ENCODE data around the gene FADS6. TPM values are rescaled to one million over a fixed set of nuclear protein-coding genes. Genes with fewer than 3 reads are reported as not detected.
"Not testable (repeated sequence)": the region's sequence is repeated elsewhere in the genome, so short reads cannot be mapped to it uniquely, and the experiment has no call there.

Gene FADS6
- total RNA-seq, 1 donor from 2014 or later, result 0.16 TPM

DNA sequence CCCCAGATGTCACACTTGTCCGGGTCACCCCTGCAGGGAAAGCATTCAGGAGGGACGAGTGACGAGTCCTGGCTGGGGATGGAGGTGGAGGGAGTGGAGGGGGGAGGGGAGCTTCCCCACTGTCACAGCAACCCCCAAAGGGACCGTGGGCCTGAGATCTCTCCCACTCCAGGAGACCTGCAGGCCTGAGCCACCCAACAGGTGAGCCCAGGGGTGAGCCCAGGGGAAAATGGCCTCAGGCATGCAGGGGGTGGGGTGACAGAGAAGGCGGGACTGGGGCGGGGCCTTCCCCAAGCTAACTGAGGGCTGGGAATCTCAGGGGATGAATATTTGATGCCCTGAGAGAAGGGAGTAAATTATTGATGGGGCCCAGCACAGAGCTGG is 27.2 kb upstream of the FADS6 start:
- no peak for DNase-seq

DNA sequence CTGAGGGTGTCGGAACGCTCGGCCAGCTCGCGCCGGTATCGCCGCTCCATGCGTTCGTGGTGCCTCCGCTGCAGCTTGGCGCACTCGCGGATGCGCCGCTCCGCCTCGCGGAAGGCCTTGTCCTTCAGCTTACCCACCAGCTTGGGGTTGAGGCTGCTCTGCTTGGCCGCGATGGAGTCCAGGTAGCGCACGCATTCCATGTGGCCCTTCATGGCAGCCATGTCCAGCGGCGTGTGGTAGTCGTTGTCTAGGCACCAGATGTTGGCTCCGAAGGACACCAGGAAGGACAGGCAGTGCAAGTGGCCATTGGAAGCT is 26.8 kb upstream of the FADS6 start:
- no peak for DNase-seq

DNA sequence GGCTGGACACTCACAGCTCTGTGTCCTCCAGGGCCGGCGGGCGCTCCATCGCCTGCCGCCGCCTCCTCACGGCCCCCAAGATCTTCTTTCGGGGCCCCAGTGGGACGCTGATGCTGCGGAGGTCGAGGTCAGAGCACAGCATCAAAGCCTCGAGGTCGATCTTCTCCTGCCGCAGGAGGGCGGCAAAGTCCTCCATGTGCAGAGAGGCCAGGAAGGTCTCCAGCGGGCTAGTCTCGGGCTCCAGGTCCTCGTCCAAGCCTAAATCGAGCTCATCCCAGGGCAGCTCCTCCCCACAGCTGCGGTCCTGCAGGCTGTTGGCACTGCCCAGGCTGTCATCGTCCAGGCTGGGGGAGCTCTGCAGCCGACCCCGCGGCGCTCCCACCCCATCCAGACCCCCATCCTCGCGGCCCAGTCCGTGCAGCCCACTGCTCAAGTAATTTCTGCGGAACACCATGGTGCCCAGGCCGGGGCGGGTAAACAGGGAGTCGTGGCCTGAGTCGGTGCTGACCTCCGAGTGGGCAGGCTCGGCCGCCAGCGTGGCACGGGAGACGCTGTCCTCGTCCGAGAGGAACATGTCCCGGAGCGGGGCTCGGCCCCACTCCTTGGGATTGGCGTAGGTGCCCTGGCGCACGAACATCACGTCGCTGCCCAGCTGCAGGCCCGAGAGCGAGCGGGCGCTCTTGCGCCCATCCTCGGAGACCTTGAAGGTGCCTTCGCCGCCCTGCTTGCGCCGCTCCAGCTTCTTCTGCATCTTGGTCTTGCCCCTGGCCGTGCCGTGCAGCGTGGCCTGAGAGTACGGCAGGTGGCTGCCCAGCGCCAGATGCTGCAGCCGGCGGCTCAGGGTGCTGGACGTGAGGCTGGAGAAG is 26.2 kb upstream of the FADS6 start:
- DNase-seq, result no peak

DNA sequence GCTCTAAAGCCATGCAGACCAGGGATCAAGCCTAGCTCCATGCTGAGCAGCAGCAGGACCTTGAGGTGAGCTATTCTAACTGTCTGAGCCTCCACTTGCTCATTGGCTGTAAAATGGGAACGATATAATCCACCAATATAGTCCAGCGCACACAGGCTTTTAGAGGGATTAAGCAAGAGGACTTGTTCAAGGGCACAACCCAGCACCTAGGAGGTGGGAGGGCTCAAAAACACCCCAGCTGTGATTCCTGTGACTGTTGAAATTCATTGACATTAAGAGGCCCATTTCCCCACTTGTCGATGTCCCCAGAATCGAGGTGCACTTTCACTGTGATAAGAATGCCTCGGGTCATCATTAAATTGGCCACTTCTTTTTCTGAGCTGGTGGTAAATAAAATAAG is 25.5 kb upstream of the FADS6 start:
- no peak for DNase-seq

DNA sequence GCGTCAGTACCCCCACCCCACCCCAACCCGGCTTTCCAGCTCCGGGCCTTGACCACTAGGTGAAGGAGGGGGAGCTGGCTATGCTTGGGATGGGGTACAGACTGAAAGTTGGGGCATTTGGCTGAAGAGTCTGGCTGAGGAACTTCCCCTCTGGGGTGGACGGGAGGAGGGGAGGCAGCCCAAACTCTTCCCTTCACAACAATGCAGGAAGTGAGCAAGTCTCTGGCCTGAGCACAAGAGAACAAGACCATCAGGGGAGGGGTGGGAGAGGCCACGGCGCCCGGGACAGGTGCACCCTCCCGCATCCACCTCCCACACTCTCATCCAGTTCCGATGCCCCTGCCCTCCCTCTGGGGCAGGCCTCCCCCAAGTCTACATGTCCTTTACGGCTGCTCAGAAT is 24.0 kb upstream of the FADS6 start:
- DNase-seq, result no peak

DNA sequence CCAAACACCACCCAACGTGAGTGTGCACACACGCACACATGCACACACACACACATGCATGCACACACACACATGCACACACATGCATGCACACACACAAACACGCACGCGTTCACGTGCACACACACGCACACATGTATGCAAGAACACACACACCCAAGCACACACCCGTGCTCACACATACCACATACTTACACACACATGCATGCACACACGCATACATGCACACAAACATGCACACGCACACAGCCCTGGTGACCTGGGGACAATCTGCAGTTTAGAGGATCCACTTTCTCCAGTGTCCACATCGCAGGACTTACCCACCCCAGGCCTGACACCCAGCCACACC is 23.4 kb upstream of the FADS6 start:
- DNase-seq, result no peak

DNA sequence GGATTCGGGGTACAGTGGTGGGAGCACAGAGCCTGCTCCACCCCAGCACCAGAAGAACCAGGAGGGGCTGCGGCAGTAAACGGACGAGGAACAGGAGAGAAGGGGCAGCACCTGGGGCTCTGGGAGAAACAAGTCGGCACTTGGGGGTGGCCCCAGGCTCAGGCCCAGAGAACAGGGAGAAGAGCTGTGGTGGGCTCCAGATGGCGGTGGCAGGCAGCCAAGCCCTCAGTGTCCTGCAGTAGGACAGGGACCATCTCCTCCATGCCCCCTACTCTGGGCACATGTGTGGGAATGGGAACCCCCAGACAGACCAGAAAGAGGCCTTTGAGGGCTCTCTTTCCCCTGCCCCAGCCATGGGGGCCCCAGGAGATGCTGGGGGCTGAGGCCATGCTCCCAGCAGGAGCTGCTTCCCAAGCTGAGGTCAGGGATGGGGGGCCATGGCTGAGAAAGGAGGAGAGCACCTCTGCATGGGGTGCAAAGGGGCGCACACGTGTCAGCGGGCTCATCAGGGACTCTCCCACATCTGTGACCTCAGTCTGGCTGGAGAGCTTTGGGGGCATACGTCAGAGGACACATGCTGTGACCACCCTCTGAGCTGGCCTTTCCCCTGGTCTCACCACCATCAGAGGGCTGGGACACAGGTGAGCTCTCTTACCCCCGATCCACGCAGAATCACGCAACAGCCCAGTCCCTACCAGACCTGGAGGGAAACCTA is 22.9 kb upstream of the FADS6 start:
- DNase-seq, result no peak

DNA sequence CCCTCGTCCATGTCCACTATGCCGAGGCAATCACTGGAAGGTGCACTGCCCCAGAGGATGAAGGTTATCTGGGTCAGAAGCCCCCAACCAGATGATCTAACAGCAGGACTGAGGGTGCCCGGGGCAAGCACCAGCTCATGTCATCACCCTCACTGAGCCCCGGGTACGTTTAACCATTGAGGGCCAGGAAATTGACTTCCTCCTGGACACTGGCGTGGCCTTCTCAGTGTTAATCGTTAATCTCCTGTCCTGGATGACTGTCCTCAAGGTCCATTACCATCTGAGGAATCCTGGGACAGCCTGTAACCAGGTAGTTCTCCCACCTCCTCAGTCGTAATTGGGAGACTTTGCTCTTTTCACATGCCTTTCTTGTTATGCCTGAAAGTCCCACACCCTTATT is 18.0 kb upstream of the FADS6 start:
- not testable (repeated sequence) for DNase-seq

DNA sequence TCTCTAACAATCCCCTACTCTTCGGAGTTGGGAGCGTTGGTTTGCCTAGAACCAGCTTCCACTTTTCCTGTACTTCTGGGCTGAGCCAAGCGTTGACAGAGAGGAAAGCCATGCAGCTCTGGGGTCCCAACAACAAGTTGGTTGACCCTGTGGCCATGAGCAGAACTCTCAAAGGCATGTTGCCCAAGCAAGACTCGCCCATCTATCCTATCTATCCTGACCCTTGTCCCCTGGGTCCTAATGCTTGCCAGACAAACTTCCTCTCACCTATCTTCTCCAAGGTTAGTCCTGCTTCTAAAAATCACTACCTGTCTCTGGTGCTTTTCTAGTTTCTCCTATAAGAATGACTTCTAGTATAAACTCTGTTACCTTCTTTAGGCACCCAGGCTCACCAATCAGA is 15.7 kb upstream of the FADS6 start:
- DNase-seq, result not testable (repeated sequence)

DNA sequence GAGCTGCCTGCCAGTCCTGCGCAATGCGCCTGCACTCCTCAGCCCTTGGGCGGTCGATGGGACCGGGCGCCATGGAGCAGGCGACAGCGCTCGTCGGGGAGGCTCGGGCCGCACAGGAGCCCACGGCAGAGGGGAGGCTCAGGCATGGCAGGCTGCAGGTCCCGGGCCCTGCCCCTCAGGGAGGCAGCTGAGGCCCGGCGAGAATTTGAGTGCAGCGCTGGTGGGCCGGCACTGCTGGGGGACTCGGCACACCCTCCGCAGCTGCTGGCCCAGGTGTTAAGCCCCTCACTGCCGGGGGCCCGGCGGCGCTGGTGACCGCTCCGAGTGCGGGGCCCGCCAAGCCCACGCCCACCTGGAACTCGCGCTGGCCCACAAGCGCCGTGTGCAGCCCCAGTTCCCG is 13.6 kb upstream of the FADS6 start:
- no peak for DNase-seq

DNA sequence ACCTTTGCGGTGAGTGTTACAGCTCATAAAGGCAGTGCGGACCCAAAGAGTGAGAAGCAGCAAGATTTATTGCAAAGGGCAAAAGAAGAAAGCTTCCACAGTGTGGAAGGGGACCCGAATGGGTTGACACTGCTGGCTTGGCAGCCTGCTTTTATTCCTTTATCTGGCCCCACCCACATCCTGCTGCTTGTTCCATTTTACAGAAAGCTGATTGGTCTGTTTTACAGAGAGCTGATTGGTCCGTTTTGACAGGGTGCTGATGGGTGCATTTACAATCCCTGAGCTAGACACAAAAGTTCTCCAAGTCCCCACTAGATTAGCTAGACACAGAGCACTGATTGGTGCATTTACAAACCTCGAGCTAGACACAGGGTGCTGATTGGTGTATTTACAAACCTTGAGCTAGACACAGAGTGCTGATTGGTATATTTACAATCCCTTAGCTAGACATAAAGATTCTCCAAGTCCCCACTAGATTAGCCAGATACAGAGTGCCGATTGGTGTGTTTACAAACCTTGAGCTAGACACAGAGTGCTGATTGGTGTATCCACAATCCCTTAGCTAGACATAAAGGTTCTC is 12.9 kb upstream of the FADS6 start:
- DNase-seq, result not testable (repeated sequence)

DNA sequence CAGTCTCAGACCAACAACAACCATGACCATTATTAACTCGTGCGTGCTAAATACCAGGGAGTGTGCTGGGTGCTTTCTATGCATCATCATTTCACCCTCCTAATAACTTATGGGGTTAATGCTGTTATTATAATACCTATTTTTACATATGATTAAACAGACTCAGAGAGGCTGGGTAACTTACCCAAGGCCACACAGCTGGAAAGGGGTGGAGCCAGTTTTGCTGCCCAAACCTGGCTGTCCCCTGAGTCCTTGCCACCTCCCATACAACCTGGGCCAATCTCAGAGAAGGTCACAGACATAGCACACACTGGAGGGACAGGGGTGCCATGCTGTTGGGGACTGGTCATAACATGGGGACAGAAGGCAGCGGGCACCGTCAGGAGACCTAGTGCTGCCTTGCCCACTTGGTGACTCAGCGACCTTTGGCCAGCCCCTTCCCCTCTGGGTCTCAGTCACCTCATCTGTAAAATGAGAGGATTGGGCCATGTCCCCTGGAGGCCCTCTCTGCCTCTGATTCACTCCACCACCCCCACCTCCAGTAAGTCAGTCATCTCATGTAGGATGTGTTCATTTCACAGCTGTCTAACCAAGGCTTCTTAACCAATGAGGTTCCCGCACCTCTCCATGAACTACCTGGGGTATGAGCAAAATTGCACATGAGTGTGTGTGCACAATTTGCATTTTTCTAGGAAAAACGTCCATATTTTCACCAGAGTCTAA is 11.4 kb upstream of the FADS6 start:
- no peak for DNase-seq

DNA sequence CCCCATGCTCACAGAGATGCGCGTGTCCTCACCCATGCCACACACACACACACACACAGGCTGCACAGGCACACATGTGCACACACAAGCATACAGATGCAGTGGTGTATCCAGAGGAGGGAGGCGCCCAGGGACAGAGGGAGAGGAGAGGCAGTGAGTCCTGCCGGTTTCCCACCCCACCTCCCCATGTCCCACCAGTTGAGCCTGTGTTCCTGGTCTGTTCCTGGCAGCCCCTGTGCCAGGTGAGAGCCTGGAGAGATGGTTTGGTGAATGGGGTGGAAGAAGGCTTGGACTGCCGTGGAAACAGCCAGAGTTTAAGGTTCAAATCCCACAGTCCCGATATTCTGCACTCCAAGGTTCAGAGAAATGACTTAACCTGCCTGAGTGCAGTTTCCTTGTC is 10.2 kb upstream of the FADS6 start:
- DNase-seq, result no peak

DNA sequence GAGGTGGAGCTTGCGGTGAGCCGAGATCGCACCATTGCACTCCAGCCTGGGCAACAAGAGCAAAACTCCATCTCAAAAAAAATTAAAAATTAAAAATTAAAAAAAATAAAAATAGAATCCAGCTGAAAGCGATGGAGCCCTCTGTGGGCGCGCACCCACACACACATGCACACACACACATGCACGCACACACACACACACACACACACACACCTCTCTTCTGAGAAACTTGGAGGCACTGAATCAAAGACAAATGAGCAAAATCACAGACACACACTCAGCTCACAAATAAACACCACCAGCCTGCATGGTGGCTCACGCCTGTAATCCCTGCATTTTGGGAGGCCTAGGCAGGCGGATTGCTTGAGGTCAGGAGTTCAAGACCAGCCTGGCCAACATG is 9.6 kb upstream of the FADS6 start:
- DNase-seq, result no peak

DNA sequence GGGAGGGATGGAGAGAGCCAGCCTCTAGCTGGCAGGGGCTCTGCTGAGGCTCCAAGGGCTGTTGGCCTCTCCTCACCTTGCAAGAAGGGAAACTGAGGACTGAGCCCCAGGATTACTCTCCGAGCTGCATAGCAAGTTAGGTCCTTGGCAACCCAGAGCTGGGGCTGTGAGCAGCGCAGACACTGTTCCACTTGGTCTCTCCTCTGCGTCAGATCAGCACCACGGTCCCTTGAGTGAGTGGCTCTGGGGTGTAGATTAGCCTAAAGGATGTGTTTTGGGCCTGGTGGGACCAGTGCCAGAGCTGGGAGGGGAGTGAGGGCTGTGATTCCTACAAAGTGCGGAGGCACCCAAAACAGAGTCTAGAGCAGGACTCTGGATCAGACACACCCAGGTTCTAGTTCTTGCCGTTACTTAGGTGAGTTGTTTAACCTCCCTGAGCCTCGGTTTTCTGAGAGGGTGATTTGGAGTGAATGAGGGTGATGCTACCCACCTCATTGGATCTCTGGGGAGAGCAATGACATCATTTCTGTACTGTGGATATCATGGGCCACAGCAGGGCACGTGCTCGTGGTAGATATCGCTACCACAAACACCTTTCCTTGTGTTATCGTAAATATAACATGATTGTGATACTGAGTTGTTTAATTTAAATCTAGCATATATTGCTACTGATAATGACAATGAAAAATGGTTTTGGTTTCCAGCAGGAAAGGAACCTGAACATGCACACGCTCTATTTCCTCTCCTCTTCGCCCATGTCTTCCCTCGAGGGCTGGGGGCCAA is 8.1 kb upstream of the FADS6 start:
- DNase-seq, result no peak

DNA sequence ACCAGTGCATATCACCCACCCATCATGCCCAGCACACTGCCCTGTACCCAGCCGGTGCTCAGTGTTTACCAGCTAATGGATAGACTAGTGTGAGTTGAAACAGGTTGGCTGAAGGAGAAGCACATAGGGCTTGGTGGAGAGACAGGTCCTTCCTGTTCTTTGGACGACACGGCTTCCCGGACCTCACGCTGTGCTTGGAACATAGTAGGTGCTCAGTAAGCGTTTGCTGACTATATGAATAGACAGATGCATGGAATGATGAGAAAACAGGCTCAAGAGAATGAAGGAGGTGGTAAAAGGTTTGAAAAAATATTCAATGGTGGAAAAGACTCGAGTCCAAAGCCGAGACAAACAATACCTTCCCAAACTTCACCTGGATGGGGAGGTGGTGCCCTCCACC is 6.8 kb upstream of the FADS6 start:
- DNase-seq, result no peak

DNA sequence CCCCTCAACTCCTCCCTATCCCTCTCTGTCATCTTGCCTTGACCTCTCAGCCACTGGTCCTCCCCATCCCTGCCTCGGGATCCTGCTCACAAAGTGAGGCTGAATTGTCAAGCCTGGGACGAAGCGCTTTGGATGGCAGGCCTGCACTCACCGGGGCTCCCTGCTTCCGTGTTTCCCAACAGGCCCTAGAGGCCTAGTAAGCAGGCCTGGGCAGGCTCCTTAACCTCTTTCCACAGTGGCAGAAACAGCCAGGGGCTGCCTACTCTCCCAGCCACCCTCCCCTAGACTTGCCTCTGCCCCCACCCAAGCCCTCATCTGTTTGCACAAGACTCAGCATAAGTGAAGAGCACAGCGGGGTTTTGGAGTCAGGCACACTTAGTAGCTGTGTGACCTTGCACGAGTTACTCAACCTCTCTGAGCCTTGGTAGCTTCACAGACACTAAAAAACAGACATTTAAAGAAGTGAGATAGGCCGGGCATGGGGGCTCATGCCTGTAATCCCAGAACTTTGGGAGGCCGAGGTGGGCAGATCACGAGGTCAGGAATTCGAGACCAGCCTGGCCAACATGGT is 5.0 kb upstream of the FADS6 start:
- no peak for DNase-seq

DNA sequence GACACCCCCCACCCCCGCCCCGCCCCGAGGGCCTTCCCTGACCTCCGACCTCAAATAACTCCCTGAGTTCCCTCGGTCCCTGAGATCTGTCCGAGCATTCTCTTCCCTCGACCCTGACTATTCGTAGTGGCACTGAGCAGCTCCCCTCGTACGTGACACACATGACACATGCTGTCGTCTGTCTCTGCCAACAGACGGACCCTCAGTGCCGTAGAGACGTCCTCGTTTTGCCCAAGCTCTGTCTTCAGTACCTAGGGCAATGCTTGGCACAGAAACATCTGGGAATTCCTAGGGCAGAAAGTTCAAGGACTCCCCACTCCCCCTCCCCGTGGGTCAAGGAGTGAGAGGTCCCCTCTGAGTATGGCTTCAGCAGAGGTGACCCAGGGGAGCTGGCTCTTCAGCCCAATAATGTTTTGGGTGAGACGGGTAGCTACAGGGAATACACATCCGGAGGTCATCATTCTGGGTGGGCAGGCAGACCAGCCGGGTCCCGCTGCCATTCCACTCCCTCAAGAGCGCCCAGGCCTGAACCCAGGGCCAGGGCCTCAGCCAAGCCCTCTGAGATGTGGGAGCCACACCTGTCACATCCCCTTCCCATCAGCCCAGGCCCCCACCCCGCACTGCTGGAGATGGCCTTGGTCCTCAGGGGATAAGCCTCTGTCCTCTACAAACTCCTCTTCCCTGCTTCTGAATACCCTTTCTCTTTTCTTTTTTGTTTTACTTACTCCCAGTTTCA is 671 bp upstream of the FADS6 start:
- no peak for DNase-seq

DNA sequence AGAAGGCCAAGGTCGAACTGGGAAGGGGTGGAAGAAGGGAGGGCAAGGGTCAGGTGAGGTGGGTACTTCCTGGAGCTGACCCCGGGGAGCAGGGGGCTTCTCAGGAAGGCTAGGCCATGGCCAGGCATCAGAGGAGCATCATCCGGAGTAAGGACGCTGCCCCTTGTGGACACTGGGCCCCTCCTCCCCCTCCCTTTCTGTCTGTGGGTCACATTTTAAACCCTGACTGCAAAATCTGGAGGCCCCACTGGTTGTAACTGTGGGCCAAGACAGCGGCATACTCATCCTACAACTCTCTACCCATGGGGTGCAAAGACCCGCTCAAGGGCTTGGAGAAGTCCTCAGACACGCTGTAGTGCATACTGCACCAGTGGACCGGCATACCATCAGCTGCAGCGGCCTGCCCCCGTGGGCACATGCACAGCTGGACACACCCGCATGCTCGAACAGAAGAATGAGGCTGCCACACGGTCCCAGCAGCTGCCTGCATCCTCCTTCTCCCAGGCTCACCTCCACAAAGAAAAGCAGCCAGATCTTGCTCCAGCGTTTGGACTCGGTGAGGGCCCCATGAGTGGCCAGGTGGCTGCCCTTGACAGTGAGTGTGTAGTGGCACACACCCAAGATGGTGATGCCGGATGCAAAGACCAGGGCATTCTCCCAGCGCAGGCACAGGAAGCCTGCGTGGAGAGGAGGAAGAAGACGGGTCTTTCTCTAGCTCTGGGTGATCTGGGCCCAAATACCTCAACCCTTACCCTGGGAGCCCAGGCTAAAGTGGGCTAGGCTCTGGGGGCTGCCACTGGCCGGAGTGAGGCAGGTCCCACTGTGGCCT is 1.2 kb downstream of the FADS6 start:
- DNase-seq, result no peak

DNA sequence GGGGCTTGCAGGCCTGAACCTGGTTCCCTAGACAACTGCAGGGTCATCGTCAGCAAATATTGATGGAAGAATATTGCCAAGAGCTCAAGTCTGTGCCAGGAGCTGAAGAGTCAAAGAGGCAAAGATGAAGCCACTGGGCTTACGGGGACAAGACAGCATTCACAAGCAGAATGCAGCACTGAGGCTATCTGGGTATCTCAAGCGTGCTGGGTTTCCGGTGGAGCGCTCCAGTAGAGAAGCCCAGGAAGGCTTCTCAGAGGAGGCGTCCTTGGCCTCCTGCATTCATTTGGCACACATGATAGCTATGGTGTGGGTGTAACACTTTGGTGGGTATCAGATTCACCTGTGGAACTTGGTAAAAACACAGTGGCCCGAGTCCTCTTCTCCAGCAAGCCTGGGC is 2.9 kb downstream of the FADS6 start:
- no peak for DNase-seq

Data from occipital lobe (tissue), 2 donors.